GM19324 (cell line): ENCODE measurements around the gene IGHMBP2.
"Not testable (repeated sequence)": the region's sequence is repeated elsewhere in the genome, so short reads cannot be mapped to it uniquely, and the experiment has no call there.

Experiments used
- ATAC-seq: cut with Tn5 transposase; IDR thresholded peaks from one replicate; pipeline ENCODE4 v1.9.1; 2021; ENCODE audit warnings: mild to moderate bottlenecking, moderate library complexity; ENCODE audit not compliant: unreplicated experiment, low FRiP score

Gene IGHMBP2

DNA sequence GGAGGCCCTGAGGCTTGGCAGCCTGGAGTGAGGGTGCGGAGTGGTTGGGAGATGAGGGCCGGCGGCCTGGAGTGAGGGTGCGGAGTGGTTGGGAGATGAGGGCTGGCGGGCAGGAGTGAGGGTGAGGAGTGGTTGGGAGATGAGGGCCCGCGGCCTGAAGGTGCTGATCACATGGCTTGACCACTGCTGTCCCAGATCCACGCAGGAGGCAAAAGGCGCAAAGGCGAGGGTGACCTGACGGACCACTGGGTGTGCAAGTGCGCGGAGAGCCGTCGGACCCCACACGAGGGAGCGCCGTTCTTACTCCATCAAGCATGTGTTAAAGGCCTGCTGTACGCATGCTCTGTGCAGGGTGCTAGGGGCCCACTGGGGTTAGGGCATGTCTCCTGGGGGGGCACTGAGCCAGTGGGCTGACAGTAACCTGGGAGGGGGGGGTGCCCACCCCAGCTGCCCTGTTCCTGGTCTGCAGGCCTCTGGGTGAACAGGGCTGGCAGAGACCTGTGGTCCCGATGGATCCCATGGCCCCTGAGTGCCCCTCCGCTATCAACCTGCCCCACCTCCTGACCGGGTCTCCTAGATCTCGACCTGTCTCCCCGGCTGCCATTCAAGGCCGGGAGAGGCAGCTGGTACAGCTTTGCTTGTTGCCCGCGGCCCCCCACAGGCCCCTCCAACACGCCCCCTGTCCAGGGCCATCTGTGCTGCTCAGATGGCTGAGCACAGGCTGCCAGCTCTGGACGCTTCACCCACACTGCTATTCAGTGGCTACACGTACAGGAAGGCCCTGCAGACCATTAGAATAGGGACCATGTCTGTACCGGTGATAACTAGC, 56.0 kb downstream of the IGHMBP2 start:
- ATAC-seq: no peak

DNA sequence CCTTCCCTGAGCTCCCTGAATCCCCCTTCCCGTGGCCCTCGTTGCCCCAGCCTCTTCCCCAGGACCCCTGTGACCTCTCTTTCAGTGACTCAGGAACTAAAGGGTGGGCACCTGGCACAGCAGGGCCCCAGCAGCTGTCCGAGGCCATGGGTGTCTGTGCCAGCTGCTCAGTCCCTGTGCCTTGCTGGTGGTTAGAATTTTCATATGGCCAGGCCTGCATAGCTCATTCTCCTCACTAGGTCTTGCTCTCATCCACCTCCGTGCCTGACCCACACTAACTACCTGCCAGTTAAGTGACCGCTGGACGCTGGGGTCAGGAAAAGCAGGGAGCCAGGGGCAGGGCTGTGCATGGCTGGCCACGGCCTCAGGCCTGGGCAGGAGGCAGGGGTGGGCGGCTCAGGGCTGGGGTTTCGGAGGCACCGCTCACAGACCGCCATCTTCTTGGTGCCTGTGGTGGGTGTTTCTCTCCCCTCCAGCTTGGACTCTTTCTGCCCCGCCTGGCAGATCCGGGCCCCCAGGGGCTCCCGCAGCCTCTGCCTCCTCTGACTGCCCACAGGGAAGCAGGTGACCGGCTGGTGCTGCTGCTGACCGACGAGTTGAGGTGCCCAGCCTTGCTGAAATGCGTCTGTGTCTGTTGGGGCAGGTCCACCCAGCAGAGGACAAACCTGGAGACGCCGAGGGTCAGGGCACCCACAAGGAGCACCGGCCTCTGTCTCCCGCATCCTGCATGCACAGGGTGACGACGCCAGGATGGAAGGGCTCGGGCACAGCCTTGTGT, 56.8 kb downstream of the IGHMBP2 start:
- ATAC-seq: no peak

- no peak for ATAC-seq
These were observed 57.6 kb downstream of the IGHMBP2 start for GRCh38 chr11:68961245-68961644.

DNA sequence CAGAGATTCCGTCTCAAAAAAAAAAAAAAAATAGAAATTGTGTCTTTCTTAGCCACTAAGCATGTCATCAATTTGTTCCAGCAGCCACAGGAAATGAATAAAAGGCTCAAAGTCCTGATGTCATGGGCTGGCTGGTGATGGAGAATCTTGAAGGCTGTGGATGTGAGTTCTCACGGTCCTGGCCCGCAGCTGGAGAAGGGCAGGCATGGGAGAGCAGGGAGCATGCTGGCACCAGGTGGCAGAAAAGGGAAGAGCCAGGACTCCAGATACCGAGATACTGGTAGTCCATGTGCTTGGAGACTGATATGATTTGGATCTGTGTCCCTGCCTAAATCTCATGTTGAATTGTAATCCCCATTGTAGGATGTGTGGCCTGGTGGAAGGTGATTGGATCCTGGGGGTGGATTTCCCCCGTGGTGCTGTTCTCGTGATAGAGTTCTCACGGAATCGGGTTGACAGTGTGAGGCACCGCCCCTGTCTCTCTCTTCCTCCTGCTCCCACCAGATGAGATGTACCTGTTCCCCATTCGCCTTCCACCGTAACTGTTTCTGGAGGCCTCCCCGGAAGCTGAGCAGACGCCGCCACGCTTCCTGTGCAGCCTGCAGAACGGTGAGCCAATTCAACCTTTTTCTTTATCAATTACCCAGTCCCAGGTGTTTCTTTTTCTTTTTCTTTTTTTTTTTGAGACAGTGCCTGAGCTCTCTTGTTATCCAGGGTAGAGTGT, 59.0 kb downstream of the IGHMBP2 start:
- ATAC-seq: no peak

DNA sequence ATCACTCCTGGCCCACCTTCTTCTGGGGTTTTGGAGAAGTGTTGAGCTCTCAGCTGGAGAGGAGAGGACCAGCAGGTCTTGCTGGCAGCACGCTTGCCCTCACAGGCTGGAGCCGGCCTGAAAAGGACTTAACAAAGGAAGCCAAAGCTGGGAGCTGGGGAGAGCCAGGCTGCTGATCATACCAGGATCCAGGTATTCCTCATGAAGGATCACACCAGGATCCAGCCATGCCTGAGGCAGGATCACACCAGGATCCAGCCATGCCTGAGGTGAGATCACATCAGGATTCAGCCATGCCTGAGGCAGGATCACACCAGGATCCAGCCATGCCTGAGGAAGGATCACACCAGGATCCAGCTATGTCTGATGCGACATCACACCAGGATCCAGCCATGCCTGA, 60.1 kb downstream of the IGHMBP2 start:
- ATAC-seq: no peak

DNA sequence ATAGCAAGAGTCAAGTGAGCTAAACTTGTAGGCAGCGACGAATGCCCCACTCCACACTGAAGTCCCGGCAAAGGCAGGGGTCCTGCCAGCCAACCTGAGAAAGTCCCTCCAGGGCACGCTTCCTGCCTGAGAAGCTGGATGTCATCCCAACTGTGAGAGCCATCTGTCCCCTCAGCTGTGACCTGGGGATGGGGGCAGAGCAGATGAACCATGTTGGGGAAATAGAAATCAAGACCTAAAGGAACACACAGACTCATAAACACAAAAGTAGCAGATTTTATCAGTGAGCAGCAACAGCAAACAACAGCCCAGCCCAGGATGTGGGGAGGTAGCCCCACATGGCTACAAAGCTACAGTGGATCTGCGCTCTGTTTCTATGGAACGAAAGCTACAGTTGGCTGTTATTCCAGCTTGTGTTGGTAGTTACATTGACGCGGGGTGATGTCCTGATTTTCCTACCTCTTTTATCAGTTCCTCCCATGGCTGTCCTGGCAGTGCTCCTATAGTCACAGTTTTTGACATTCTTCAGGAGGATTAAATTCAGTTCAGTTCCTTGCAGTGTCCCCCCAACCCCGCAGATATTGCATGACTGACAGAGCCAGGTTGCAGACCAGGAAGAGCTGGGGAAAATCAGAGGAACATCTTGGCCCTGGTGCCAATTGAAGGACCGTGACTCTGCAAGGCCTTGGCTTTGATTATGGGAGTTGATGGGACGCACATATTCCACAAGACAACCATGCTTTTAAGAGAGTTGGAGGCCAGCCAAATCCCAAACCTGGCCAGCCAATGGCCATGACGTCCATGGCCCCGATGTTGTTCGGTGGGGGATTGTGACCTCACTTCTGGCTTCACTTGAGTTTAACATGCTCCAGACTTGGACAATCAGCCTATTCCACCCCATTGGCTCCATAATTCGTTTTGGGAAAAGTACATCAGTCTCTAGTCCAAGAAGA, 62.5 kb downstream of the IGHMBP2 start:
- ATAC-seq: no peak

DNA sequence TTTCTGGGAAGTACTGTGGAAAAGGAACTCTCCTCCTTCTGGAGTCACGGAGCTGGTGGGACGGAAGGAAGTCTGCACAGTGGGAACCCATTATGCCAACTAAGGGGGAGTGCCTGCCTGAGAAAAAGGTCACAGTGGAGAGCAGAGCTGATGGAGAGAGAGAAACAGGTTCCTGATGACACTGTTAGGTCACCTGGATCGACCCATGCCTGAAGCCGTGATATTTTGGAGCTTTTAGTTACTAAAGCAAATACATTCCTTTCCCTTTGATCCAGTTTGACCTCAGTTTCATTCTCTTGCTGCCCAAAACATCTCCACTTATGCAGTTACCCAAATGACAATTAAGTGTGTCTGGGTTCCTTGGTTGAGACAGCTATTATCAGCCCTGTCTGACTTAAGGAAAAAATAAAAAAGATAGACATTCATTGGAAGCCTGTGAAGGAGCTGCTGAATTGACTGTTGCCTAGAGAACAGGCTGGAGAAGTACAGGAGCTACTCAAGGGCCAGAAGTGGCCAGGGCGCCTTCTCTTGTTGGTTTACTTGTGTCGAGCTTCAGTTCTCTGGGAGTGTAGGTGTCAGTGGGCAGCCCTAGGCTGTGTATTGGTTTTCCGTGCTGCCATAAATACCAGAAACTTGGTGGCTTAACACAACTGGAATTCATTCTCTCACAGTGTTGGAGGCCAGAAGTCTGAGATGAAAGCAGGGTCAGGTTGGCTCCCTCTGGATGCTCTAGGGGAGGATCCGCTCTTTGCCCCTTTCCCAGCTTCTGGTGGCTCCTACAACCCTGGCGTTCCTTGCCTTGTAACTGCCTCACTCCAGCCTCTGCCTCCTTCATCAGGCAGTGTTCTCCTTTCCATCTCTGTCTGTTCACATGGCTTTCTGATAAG, 63.4 kb downstream of the IGHMBP2 start:
- ATAC-seq: no peak

DNA sequence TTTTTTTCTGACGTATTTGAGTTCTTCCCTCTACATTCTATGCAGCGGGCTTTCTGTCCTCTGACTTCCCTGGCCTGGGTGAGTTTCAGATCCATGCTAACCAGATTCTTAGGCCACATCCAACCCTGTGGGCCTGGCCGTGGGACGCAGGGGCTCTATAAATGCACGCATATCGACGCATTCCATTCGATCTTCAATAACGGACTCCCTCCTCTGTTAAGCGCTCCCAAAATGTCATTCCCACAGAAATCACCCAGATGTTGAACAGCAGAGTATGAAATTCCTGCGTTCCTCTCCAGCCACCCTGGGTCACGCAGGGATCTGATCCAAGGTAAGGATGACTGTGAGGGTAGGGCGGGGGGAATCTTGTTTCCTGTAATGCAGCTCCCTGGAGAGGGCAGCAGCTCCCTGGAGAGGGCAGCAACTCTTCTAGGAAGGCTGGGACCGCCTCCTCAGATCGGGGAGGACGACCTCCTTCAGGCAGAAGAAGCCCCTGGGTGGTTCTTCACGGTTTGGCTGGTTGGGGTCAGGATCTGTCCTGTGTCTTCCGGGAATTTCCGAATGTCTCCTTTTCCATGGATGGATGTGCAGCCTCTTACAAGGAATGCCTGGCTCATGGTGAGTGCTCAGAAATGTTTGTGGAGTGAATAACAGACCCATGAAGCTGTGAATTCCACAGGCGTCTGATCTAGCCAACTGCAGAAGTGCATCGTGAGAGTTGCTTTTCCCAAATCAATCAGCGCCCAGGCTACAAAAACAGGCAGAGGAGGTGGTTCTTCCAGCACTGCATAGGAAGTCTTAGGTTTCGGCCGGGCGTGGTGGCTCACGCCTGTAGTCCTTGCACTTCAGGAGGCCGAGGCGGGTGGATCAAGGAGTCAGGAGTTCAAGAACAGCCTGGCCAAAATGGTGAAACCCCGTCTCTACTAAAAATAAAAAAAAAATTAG, 64.9 kb downstream of the IGHMBP2 start:
- no peak for ATAC-seq

- ATAC-seq: no peak
These were observed 65.7 kb downstream of the IGHMBP2 start for GRCh38 chr11:68969386-68969785.

- ATAC-seq: no peak
These were observed 67.4 kb downstream of the IGHMBP2 start for GRCh38 chr11:68970921-68971636.

GRCh38 chr11:68973219-68973618, 69.5 kb downstream of the IGHMBP2 start:
- no peak for ATAC-seq

DNA sequence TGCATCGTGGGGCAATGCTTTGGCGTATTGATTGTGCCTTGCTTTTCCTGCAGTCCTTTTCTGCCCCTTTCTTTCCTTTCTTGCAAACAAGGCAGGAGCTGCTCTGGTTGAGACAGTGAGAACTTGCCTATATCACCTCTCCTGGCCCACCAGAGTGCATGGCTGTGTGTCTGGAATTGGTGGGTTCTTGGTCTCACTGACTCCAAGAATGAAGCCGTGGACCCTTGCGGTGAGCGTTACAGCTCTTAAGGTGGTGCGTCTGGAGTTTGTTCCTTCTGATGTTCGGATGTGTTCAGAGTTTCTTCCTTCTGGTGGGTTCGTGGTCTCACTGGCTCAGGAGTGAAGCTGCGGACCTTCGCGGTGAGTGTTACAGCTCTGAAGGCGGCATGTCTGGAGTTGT, 70.0 kb downstream of the IGHMBP2 start:
- ATAC-seq: not testable (repeated sequence)

- ATAC-seq: no peak
These were observed 70.9 kb downstream of the IGHMBP2 start for GRCh38 chr11:68974421-68975194.

DNA sequence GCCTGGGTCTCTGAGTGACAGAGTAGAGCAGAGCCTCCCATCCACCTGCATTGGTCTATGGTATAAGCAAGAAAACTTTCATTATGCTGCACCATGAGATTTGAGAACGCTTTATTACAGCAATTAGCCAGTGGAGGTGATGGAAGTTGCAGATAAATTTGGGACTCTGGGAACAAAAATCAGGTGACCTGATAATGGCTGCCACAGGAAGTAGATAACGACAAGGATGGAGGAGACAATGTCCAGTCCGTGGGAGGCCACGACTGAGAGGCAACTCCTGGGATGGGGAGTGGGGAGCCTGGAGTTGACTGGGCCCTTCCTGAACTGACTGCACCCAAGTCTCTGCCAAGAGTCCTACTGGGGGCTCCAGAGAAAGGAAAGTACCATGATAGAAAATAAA, 72.4 kb downstream of the IGHMBP2 start:
- no peak for ATAC-seq

DNA sequence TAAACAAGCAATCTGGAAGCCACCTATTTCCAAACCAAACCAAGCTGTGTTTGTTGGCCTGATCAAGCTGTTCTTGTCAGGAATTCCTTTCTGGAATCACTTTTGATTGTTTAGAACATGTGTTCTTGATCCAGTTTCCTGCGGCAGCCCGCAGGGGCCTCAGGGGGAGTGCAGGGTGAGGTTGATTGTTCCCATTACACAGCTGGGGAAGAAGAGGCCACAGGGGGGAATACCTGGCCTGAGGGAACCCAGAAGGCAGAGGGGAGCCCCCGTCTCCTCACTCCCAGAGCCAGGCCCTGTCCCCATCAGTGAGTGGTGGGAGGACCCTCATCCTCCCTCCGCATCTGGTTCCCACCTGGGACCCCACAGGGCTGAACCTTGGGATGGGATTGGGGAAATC, 72.9 kb downstream of the IGHMBP2 start:
- ATAC-seq: no peak

GRCh38 chr11:68977781-68978625, 74.3 kb downstream of the IGHMBP2 start:
- ATAC-seq: no peak
